Activated gamma-delta T cell (primary cell): Measurements from ENCODE around the gene SDK2.

Experiments
- DNase-seq: peaks from one replicate; lab custom pipeline; 2025; lab: John Stamatoyannopoulos, UW

The SDK2 gene

GRCh38 chr17:73506470-73507435 is 137.5 kb downstream of the SDK2 start:
- no peak for DNase-seq

GRCh38 chr17:73503560-73503959 is 140.7 kb downstream of the SDK2 start:
- no peak for DNase-seq

DNA sequence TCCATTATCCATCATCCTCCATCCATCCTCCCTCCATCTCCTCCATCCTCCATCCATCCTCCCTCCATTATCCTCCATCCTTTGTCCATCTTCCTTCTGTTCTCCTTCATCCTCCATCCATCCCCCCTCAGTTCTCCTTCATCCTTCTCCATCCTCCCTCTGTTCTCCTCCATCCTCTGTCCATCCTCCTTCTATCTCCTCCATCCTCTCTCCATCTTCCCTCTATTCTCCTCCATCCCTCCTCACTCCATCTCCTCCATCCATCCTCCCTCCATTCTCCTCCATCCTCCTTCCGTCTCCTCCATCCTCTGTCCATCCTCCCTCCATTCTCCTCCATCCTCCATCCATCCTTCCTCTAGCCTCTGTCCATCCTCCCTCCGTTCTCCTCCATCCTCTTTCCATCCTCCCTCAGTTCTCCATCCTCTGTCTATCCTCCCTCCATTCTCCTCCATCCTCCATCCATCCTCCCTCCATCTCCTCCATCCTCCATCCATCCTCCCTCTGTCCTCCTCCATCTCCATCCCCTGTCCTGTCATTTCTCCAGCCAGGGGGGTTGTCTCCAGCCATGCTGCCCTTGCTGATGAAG is 143.7 kb downstream of the SDK2 start:
- no peak for DNase-seq

DNA sequence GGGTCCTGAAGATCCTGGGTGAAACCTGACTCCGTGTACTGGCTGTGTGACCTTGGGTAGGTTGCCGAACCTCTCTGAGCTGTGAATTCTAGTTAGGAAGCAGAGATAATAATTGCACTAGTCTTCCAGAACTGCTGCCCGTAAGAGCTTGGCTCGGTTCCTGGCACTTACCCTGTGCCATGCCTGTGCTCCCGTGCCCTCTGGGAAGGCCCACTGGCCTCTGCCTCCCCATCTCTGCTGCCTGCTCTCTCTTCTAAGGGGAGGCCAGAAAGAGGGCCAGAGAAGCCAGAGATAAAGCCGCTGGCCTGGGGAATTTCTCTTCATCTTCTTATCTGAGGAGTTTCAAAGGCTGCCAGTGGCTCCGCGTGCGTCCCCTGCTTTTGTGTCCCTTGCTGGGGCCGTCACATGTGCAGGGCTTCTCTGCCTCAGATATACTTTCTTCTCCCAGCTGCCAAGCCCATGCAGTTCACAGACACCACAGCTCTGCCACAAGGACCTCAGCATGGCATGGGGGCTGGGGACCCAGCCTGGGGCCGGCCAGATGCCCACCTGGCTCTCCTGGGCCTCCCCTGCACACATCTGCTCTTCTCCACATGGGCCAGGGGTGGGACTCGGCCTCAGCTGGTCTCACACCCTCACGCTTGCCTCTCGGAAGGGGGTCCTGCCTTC is 145.2 kb downstream of the SDK2 start:
- DNase-seq, result no peak

DNA sequence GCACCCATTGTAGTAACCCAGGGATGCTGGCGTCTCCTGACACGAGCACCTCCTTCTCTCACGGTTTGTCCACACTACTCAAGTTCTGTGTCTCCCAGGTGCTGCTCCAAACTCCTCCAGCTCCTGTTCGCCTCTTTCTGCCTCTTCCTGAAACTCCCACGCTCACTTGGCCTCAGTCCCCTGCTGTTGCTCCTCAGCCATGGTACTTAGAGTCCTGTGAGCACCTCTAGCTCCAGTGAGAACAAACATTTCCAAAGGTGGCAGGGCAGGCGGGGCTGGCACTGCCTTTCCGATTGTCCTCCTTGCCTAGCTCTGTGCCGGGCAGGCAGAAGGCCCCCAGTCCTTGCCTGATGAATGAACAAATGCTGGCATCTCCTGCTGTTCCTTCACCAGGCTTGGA is 146.1 kb downstream of the SDK2 start:
- no peak for DNase-seq

GRCh38 chr17:73497721-73498120 is 146.5 kb downstream of the SDK2 start:
- DNase-seq, result no peak

DNA sequence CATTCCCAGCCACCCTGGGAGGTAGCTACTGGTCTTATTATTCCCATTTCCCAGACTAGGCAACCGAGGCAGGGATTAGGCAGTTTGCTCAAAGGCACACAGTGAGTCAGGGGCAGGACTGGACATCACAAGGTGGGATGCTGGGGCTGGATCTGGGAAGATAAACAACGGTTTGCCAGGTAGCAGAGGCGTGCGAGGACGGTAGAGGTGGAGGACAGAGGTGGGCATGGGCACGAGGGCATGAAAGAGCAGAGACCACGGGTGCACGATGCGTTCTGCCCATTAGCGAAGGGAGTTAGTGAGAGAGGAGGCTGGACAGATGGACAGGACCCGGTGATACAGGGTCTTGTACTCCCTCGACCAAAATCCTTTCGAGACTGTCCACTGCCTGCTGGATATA is 148.0 kb downstream of the SDK2 start:
- no peak for DNase-seq

GRCh38 chr17:73495641-73496040 is 148.6 kb downstream of the SDK2 start:
- no peak for DNase-seq

DNA sequence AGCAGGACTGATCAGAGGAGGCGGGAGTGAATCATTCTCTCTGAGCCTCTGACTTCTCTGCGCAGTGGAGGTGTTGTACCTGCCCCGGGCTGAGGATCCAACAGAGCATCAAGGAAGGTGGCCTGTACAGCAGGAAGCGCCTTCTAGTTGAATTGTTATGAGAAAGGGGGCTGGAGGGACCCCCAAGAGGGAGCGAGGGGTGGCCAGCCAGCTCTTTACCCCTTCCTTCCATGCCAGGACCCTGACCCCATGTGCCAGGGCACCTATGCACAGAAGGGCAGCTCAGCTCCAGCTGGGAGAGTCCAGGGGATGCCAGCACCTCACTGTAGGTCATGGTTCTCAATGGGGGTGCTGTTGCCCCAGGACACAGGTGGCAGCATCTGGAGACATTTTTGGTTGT is 149.3 kb downstream of the SDK2 start:
- DNase-seq, result no peak

- no peak for DNase-seq
Observed at GRCh38 chr17:73493956-73494926, 150.0 kb downstream of the SDK2 start.

- no peak for DNase-seq
Observed at GRCh38 chr17:73492821-73493814, 151.1 kb downstream of the SDK2 start.

DNA sequence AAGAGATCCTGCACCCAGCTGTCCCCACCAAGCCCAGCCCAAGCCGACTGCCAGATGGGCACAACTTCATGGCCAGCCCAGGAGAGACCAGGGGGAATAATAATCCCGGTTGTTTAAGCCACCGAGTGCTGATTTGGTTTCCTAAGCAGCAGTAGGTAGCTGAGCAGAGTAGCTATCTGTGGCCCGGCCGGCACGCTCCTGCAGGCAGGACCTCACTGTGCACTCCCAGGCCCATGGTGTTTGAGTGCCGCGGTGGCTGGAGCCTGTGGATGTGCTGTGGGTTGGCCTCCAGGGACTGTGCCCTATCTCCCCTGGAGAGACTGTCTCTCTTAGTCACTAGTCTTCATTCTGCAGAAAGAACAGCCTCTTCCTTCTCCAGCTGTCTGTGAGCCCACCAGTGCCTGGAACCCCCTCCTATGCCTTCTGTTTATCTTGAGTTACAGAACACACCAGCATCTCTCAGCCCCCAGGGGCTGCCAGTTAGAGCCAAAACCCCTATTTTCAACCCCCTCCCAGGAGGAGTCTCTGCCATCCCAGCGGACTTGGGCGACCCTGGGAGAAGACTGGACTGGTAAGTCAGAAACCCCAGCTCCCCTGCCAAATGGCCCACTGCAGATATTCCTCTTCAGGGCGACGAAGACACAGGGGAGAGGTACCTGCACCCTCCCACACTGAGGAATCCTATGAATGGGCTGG is 152.0 kb downstream of the SDK2 start:
- DNase-seq, result no peak

GRCh38 chr17:73491648-73492047 is 152.6 kb downstream of the SDK2 start:
- DNase-seq, result no peak

- no peak for DNase-seq
Observed at GRCh38 chr17:73490851-73491250, 153.4 kb downstream of the SDK2 start.

DNA sequence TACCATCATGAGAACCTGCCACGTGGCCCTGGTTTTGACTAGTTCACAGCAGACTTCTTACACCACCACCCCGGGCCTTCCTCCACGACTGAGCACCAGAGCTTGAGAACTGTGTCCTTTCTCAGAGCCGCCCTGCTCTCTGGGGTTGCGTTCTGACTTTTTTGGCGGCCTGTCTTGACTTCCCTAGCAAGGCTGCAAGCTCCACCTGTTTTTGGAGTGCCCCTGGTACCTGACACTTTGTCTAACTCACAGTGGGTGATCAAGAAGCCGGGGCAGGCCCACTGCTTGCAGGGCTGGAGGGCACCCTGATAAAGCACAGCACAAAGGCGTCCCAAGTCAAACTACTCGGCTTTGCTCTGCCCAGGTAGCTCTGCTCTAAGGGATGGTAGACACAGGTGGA is 154.3 kb downstream of the SDK2 start:
- DNase-seq, result no peak

- no peak for DNase-seq
Observed at GRCh38 chr17:73489333-73489732, 154.9 kb downstream of the SDK2 start.

DNA sequence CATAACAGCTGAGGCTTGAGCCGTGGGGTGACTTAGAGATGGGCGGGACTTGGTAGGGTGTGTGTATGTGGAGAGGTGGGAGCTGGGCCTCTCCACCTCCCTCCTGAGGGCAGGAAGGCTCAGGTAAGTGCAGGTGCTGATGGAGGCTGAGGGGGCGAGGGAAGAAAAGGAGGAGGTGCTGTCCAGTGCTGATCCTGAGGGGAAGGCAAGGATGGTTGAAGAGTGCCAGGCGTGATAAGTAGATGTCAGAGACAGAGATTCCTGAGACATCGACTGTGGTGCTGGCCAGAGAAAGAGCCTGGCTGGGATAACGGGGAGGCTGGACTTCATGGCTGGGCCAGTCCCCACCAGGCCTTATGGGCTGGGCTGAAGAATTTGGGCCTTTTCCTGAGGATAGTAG is 159.1 kb downstream of the SDK2 start:
- no peak for DNase-seq

DNA sequence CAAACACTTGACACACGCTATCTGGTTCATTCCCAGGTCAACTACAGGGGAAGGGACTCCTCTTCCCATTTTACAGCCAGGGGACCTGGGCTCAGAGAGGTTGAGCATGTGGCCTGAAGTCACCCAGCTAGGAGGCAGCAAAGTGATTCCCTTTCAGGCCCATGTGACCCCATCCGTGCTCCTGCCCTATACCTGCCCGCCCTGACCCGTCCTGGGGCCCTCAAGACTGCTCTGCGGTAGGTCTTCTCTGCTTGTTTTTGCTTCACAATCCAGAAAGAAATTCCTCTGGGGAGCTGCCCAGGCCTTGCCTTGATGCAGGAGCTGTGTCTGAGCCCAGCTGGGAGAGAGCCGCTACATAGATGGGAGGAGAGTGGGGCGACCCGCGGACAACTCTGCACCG is 161.4 kb downstream of the SDK2 start:
- no peak for DNase-seq

DNA sequence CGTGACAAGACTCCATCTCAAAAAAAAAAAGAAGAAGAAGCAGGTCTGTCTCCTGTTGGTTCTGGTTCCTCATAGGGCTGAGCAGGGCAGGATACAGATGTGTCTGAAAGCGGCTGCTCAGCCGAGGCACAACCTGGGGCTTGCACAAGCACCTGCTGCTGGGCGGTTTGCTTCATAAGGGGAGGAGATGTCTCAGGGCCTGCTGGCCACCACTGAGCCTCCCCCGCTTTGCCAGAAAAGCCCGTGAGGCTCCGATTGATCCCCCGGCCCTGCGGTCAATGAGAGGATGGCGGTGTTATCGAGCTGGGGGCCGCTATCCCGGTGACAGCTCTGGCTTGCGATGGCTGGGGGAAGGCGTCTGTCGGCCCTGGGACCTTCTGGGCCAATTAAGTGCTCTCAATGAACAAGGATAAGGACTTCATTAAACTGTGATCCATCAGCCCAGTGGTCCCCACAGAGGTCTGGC is 162.0 kb downstream of the SDK2 start:
- no peak for DNase-seq

- DNase-seq, result no peak
Observed at GRCh38 chr17:73481676-73482075, 162.6 kb downstream of the SDK2 start.
